HG02885 (cell line): ENCODE data around the gene CD63.
A peak's percentile ranks its signal among the peaks of the same experiment; 100 is the strongest.

Experiments used
- ATAC-seq: cut with Tn5 transposase; IDR thresholded peaks from one replicate; pipeline ENCODE4 v1.9.1; 2021; ENCODE audit warnings: mild to moderate bottlenecking; ENCODE audit not compliant: unreplicated experiment, poor library complexity

CD63 gene

DNA sequence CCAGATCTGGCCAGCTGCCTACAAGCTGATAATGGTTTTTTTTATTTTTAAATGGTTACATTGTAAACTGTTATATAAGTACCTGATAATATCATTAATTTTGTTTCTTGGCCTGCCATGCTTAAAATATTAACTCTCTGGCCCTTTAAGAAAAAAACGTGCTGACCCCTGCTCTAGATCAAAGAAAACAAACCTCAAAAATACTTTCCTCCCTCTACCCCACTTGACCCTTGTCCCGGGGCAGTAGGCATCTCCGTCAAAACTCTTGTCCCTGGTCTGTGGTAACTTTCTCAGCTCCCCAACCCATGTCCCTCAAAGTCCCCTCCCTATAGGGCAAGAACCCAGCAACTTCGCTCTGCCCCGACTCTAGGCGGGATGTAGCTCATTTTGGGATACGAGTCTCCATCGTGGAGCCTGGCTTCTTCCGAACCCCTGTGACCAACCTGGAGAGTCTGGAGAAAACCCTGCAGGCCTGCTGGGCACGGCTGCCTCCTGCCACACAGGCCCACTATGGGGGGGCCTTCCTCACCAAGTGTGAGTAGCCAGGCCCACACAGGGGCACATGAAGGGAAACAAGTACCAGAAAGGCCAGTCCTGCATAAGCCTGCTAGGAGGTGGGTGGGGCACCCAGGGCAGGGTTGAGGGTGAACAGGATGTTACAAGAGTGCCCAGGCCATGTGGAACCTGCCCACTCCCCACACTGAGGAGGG is 5.1 kb downstream of the CD63 start:
- no peak for ATAC-seq

GRCh38 chr12:55722948-55723347 is 5.9 kb downstream of the CD63 start:
- ATAC-seq = no peak

DNA sequence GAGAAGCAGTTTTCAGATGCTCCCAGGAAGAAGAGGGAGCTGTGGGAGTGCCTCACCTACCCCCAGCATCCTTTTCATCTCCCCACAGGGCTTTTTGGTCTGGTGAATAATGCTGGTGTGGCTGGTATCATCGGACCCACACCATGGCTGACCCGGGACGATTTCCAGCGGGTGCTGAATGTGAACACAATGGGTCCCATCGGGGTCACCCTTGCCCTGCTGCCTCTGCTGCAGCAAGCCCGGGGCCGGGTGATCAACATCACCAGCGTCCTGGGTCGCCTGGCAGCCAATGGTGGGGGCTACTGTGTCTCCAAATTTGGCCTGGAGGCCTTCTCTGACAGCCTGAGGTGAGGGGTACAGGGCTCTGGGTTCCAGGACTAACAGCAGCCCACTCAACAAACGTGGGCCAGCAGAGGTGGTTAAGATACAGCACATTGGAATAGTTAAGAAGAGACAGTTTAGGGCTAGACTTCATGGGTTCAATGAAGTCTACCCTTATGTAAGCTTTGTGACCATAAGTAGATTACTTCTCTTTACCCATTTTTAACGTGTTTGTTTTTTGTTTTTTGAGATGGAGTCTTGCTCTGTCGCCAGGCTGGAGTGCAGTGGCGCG is 7.1 kb downstream of the CD63 start:
- no peak for ATAC-seq

GRCh38 chr12:55720894-55721444 is 7.8 kb downstream of the CD63 start:
- no peak for ATAC-seq

- ATAC-seq = no peak
Observed at GRCh38 chr12:55720071-55720564, 8.7 kb downstream of the CD63 start, which contains the start of gene RDH5. TSS of gene RDH5 (plus strand) at chr12:55720393. CDS start at chr12:55721185, 792 bp downstream.

GRCh38 chr12:55719371-55719770 is 9.4 kb downstream of the CD63 start:
- ATAC-seq = no peak

DNA sequence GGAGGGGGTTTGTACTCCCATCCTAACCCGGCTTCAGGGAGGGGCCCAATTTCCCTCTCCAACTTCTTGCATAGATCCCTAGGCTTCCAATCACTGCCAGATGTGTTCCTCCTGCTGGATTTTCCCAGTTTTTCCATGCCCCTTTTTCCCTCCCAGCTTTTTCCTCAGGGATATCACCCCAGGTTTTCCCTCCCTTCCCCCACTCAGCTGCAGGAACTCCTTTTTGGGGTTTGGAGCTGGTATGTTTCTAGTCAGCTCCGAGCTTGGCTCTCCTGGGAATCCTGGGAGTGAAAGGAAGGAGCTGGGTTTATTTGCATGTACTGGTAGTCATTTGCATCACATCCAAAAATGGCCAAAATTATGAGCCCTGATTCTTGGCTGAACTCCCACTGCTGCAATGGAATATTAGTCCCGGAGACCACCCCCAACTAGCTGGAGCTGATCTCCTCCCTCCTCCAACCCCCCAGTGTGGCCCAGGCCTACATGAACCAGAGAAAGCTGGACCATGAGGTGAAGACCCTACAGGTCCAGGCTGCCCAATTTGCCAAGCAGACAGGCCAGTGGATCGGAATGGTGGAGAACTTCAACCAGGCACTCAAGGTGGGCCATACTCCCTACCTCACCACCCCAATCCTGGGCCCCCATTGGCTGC is 10.1 kb downstream of the CD63 start:
- ATAC-seq = no peak

DNA sequence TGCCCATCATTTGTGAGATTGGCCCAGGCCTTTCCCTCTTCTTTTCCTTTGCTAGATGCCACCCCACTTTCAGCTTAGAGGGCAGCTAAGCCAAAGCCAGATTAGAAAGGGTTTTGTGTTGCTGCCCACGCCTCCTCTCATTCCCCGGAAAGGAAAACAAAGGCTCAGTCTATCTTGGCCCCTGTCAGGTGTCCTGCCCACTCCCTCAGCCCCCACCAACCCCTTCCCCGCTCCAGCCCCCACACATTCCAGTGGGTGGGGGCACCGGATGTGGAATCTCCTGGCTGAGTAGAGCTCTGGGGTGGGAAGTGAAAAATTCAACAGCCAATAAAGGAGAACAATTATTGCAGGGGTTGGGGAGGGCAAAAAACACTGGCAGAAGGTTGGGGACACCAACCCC is 10.8 kb downstream of the CD63 start:
- no peak for ATAC-seq

DNA sequence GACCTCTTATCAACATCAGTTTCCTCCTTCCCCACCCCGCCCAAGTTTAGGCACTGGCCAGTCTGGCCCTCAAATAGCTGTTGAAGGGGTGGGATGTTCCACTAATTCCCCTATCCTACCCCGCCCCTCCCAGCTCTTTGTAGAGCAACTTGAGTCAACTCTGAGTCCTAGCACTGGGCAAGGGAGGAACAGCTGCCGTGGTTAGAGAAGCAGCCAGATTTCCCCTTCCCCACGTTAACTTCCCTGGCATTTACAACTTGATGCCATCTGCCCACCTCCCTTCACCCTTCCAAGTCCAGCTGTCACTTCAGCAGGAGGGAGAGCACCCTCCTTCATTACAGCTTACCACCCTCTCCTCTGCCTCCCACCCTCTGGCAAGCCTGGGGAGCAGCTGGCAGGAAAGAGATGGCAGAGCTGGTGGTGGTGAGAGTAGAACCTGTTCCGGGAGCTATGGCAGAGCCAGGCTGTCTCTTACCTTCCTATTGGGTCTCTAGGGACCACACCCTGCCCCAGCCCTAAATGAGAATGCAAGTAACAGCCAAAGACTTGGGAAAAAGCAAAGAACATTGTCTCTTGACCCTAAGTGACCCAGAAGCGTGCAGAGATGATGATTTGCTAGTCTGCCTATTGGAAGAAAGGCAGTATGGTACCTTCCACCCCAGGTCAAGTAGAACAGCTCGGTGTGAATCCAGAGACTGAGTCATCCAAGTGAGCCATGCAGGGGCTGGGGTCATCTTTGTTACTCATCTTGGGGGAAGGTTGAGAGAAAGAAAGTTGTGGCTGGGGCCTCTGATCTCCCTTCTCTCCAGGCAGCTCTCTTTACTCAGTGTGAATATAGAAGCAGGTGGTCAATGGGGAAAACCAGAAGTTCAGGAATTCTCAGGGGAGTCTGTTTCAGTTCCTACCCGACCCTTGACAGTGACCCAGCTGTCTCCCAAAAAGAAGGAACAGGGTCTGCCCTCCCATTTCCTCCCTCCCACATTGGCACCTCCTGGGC is 11.5 kb downstream of the CD63 start:
- no peak for ATAC-seq

GRCh38 chr12:55716582-55716957 is 12.2 kb downstream of the CD63 start:
- peak; percentile 31 for ATAC-seq

- ATAC-seq = peak; percentile 93
Observed at GRCh38 chr12:55715833-55716581, 12.8 kb downstream of the CD63 start, which contains the start of gene BLOC1S1. TSS of gene BLOC1S1 (plus strand) at chr12:55716046. CDS start at chr12:55716052, 6 bp downstream.

GRCh38 chr12:55715169-55715764 is 13.5 kb downstream of the CD63 start:
- no peak for ATAC-seq

- no peak for ATAC-seq
Observed at GRCh38 chr12:55713721-55714120, 15.1 kb downstream of the CD63 start.

DNA sequence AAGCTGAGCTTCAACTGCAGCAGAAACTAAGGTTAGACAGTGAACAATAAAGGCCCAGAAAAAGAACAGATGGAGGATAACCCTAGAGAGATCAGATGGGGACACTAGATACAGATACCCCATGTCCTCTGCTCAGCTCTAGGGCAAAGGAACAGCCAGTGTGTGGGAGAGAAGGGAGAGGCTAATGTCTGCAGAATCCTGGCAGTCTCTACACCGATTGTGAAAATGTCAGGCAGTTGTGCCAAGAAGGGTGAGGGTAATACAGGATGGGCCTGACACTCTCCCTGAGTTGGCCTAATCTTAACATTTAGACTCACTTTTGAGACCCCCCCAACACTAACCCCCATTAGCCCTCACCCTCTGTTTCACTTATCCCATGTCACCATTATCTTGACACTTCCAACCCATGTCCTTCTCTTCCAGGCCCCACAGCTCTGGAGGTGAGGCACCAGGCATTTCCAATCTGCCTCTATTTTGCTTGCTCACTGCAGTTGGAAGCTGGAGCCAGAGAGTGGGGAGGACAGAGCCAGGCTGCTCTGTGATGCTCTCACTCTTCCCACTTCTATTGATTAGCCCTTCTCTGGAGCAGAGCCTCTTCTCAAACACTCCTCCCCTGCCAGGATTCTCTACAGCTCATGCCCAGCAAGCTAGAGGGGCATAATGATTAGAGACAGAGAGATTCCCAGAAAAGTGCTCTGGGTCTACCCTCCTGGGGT is 16.0 kb downstream of the CD63 start:
- ATAC-seq = no peak

GRCh38 chr12:55711786-55712553 is 16.8 kb downstream of the CD63 start:
- ATAC-seq = no peak

DNA sequence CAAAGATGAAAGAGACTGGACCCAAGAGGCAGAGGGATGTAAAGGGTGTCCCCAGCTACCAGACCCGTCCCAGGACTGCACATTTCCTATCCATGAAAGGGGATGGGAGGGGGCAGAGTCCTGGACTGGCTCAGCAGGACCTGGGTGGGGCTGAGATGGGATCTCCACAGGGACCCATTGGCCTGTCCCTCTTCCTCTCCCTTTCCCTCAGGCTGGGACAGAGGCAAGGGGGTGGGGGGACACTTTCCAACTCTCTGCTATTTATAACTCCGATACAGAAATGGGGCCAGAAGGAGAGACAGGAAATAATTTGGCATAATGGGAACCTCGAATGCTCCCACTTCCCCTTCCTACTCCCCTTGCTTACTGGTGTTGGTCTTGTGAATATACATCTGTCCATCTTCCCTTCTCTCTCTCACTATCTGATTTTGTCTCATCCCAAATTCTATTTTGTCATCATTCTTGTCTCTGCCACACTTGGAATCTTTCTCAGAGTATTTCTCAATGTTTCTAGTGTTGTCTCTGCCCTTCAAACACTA is 20.0 kb downstream of the CD63 start:
- no peak for ATAC-seq
